CD4-positive, alpha-beta T cell treated with Interleukin-12 subunit alpha and Interleukin-12 subunit beta, for 1 hour (primary cell): Measurements from ENCODE around the gene SPATA45.
A peak's percentile ranks its signal among the peaks of the same experiment; 100 is the strongest.
"Not testable (repeated sequence)": the region's sequence is repeated elsewhere in the genome, so short reads cannot be mapped to it uniquely, and the experiment has no call there.

Experiments
- DNase-seq: peaks from one replicate; pipeline ENCODE4 v3.0.0-alpha.2; 2020

Gene SPATA45

DNA sequence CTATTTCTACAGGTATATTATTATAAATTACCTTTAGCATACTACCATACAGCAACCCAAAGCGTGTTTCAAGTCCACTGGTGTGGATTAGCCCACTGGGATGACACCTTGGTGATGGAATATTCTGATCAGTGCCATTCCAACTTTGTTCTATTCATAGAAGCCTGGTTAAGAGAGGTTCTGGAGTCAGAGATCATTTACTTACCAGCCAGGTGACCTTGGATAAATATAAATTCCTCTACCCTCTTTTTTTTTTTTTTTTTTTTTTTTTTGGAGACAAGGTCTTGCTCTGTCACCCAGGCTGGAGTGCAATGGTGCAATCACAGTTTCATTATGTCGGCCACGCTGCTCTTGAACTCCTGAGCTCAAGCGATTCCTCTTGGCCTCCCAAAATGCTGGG, at the start of gene SPATA45:
SPATA45 (minus strand) TSS at position 101 of the 400 bp plus-strand sequence. CDS start 11,500 bp downstream, outside the sequence.
- no peak for DNase-seq

DNA sequence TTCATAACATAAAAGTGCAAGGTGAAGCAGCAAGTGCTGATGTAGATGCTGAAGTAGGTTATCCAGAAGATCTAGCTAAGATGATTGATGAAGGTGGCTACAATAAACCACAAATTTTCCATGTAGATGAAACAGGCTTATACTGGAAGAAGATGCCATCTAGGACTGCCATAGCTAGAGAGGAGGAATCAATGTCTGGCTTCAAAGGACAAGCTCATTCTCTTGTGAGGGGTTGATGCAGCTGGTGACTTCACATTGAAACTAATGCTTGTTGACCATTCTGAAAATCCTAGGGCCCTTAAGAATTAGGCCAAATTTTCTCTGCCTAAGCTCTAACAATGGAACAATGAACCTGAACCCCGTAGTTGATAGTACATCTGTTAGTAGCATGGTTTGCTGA, 44.7 kb upstream of the SPATA45 start:
- DNase-seq, result no peak

DNA sequence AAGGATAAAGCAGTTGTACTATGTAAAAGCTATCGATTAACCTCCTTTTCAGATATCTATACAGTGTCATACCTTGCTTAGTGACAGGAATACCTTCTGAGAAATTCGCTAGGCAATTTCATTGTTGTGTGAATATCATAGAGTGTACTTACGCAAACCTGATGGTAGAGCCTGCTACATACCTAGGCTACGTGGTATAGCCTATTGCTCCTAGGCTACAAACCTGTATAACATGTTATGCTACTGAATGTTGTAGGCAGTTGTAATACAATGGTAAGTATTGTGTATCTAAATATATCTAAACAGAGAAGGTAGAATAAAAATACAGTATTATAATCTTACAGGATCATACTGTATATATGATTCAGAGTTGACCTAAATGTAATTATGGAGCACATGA, 37.1 kb upstream of the SPATA45 start:
- no peak for DNase-seq

DNA sequence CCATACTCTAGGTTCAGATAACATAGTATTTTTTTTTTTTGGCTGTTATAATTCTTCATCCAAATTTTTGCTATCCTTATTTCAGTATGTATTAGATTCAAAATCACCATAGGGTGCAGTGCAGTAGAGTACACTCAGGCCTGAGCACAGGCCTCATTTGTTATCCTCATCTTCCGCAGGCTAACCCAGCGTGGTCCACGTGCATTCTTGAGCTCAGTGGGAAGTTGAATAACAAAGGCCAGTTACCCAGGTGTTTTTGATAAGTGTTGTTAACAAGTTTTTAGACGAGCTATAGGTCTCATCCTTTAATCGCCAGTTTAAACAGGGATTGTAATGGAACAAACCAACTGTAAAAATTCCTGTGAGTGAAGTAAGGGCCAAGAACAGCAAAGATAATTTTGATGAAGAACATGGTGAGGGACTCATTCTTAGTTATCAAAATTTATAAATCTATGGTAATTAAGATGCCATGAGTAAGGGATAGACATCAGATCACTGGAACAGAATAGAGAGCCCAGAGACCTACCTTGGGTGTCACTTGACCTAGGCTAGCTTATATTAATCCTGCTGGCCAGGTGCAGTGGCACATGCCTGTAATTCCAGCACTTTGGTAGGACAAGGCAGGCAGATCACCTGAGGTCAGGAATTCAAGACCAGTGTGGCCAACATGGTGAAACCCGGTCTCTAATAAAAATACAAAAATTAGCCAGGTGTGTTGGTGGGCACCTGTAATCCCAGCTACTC, 32.7 kb upstream of the SPATA45 start:
- DNase-seq, result no peak

DNA sequence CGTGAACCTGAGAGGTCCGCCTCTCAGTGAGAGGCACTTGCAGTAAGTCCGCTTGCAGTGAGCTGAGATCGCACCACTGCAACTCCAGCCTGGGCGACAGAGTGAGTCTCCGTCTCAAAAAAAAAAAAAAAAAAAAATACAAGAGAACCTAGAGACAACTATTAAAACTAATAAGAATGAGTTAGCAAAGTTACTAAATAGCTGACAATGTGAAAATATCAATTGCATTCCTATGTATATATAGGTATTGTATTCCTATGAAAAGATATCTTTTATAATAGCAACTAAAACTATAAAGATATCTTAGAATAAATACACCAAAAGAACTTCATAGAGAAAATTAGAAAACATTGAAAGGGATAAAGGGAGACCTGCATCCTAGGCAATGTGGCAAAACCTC, 31.0 kb upstream of the SPATA45 start:
- DNase-seq, result no peak

DNA sequence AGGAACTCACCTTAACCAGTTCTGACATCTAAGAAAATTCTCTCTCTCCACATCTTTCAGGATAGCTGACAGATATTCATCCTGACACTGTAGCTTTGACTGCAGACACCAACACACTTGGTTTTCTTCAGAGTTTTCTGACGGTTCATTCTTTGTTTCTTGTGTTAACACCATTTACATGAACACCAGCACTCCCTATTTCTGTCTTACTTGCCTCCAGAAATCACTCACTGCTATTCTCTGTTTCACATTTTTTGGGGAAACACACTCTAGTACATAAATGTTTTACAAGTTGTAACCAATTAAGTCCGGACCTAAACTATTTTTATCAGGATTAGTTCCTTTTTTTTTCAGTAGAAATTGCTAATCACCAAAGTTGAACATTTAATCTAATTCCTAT, 26.1 kb upstream of the SPATA45 start:
- DNase-seq, result no peak

DNA sequence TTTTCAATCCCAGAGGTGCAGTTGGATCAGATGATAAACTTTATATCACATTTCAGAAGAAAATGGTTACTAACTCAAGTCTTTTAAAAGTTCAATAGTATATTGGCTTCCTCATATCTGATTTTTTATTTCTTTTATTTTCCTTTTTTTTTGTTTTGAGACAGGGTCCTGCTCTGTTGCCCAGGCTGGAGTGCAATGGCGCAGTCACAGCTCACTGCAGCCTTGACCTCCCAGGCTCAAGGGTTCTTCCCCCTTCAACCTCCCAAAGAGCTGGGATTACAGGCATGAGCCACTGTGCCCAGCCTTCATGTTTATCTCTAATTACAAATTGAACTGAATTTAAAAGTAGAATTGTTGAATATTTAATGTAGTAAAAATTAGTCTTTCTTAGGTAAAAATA, 24.5 kb upstream of the SPATA45 start:
- DNase-seq, result no peak

DNA sequence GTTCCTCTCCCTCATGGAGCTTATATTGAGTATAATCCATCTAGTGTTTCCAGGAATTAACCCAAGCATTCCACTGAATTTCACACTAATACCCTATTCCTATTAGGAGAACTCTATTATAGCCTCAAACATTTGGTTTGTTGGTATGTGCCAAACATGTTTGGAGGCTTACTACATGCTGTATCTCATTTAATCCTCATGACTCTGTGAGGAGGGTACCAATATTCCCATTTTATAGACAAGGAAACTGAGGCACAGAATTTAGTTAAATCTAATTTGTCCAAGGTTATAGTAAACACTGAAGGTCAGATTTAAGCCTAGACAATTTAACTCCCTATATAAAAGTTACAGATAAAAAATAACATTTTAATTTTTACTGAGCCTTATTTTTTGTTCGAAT, 19.7 kb upstream of the SPATA45 start:
- no peak for DNase-seq

DNA sequence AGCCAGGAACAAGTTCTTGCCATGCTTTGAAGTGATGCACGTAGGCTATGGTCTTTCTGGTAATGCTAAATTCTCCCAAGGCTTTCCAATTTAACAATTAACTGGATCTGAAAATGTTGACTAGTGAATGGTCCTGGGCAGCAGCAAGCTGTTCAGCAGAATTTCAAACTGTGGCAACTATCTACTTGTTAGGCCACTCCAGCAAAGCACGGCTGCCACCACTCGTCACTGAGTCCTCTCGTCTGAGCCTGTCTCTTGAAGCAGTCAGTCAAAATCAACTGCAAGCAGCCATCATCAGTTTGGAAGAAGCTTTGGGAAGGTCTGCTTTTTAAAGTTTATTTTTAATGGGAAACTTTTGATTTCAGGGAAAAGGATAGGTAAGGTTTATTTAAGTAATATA, 16.8 kb upstream of the SPATA45 start:
- no peak for DNase-seq

DNA sequence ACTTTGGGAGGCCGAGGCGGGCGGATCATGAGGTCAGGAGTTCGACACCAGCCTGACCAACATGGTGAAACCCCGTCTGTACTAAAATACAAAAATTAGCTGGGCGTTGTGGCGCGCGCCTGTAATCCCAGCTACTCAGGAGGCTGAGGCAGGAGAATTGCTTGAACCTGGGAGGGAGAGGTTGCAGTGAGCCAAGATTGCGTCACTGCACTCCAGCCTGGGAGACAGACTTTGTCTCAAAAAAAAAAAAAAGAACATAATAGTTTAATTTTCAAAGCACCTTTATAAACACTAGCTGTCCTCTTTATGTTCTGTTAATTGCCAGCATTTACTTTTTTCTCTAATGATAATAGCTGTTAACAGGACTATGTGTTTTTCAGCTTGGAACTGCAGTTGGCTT, 15.9 kb upstream of the SPATA45 start:
- not testable (repeated sequence) for DNase-seq

DNA sequence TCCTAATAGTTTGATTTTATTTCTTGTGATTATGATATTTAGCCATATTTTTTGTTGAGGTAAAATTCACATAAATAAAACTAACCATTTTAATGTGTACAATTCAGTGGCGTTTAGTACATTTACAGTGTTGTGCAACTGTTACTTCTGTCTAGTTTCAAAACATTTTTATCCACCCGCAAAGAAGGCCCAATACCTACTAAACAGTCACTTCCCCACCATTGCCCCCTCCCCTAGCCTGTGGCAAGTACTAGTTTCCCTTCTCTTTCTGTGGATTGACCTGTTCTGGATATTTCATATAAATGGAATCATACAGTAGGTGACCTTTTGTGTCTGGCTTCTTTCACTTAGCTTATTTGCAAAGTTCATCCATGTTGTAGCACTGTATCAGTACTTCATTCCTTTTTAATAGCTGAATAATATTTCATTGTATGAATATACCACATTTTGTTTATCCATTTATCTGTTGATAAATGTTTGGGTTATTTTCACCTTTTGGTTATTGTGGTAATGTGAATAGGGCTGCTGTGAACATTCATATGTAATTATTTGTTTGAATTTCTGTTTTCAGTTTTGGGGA, 14.8 kb upstream of the SPATA45 start:
- DNase-seq, result no peak

DNA sequence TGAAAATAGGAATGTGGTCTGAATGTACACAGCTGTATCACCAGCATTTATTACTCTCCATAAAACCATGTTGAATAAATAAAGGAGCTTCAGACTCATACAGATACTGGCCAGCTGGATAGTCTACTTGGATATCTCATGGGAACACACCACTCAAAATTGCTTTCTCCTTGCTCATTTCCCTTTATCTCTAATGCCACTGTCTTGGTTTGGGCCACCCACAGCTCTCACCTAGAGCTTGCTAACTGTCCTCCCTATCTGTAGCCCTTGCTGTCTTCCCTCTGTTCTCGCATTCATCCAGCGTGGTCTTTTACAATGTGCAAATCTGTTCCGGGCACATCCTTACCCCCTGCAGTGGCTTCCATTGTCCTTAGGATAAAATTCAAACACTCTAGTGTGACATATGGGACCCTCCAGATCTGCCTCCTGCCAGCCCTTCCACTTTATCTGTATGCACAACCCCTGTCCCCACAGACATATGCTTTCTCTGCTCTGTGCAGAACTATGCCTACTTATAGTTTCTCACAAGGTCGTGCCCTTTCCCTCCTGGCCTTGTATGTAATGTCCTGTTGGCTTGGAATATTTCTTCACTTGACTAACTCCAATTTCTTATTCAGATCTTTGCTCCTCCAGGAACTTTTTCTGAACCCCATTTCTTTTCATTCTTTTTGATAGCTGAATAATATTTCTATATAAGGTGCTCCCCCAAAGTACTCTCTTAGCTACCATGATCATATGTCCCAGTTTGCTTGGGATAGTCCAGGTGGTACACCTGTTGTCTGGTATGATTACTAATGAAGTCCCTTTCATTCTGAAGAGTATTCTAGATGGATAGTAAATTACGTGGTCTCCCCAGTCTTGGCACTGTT, 13.5 kb upstream of the SPATA45 start:
- DNase-seq, result no peak

DNA sequence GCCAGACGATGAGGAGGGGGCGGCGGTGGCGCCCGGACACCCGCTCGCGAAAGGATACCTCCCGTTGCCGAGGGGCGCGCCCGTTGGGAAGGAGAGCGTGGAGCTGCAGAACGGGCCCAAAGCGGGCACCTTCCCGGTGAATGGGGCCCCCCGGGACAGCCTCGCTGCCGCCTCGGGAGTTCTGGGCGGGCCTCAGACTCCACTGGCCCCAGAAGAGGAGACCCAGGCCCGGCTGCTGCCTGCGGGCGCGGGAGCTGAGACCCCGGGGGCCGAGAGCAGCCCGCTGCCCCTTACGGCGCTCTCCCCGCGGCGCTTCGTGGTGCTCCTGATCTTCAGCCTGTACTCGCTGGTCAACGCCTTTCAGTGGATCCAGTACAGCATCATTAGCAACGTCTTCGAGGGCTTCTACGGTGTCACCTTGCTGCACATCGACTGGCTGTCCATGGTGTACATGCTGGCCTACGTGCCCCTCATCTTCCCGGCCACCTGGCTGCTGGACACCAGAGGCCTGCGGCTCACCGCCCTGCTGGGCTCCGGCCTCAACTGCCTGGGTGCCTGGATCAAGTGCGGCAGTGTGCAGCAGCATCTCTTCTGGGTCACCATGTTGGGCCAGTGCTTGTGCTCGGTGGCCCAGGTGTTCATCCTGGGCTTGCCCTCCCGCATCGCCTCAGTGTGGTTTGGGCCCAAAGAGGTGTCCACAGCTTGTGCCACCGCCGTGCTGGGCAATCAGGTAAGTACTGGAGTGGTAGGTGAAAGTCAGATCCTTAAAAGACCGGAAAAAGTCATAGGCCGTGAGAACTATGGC, 11.2 kb upstream of the SPATA45 start:
- peak; percentile 14 for DNase-seq

DNA sequence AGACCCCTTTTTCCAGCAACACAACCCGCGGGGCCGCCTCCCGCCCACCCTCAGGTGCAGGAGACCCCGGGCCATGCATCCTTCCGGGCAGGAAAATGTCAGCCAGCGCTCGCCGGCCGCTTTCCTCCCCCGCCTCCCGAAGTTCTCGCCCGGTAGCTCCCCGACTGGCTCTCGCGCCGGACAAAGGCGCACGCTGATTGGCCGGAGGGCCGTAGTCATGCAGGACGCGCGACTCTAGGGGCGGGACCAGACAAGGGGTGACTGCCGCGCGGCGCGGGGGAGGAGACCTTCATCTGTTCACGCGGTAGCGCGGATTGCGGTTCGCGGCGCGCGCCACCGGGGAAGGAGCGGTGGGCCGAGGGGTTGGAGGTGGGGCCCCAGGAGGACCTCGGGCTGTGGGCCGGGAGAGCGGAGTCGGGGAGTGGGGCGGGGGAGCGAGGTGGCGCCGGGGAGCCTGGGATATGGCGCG, 10.6 kb upstream of the SPATA45 start, which contains the start of gene FLVCR1:
FLVCR1 (plus strand) TSS at position 284 of the 469 bp plus-strand sequence; CDS start at position 462, 178 bp downstream.
- peak; percentile 93 for DNase-seq

DNA sequence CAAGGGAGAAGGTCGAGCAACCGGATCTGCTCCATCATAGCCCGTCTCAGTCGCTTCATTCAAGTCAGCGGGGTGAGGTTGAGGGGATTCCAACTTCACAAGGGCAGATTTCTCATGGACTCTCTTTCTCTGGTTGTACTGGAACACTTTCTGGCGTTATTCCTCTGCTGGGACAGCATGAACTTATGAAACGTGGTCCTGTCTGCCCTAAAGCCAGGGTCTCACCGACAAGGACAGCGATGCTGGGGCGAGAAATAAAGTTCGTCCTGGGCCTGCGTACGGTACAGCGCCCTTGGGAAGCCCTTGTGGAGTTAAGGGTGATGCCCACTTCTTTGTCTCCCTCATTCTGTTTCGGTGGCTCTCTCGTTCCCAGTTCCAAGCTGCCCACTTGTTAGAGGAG, 9.3 kb upstream of the SPATA45 start:
- DNase-seq, result no peak

DNA sequence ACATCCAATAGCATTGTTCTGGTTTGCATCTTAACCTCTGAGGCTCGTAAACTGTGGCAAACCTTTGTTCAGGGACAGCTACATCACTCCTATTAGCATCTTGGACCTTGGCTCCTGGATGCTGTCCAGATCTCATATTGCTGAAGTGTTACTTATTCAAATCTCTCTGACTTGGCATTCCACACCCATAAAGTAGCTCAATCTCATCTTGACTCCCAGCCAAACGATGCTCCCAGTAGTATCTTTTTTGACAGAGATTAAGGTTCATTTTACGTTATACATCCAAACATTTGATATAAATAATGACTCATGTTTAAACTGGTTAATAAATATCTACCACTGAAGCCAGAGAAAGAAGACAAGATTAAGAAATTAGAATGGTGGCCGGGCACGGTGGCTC, 6.2 kb upstream of the SPATA45 start:
- no peak for DNase-seq

DNA sequence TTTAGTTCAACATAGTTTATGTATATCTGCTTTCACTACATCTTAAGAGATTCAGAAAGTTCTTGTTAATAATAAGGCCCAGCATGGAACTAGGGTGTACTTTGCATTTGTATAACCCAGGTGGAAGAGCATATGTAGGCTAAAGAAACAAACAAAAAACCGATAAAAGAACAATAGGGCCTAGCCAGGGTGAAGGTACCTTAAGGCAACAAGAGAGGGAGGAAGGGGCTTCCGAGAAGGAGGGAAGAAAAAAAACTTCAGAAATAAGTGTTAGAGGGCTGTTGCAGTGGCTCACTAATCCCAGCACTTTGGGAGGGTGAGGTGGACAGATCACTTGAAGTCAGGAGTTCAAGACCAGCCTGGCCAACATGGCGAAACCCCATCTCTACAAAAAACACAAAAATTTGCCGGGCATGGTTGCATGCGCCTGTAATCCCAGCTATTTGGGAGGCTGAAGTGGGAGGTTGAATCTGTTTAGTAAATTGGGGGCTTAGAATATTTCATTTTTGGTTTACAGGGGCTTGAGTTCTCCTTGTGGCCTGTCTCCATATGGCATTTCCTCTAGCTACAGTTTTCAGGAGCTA, 4.7 kb upstream of the SPATA45 start:
- DNase-seq, result no peak

DNA sequence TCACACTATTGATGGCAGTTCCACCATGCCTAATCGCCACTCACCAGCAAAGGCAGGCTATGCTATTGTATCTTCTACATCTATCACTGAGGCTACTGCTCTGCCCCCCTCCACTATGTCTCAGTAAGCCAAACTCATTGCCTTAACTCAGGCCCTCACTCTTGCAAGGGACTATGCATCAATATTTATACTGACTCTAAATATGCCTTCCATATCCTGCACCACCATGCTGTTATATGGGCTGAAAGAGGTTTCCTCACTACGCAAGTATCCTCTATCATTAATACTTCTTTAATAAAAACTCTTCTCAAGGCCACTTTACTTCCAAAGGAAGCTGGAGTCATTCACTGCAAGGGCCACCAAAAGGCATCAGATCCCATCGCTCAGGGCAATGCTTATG, 2.9 kb downstream of the SPATA45 start:
- DNase-seq, result not testable (repeated sequence)

DNA sequence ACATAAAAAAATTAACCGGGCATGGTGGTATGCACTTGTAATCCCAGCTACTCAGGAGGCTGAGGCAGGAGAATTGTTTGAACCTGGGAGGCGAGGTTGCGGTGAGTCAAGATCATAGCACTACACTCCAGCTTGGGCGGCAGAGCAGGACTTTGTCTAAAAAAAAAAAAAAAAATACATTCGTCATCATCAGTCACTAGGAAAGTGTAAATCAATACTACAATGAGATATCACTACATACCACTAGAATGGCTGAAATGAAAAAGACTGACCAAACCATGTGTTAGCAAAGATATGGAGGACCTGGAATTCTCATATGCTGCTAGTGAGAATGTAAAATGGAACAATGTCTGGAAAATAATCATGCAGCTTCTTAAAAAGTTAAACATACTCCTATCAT, 9.3 kb downstream of the SPATA45 start:
- no peak for DNase-seq

DNA sequence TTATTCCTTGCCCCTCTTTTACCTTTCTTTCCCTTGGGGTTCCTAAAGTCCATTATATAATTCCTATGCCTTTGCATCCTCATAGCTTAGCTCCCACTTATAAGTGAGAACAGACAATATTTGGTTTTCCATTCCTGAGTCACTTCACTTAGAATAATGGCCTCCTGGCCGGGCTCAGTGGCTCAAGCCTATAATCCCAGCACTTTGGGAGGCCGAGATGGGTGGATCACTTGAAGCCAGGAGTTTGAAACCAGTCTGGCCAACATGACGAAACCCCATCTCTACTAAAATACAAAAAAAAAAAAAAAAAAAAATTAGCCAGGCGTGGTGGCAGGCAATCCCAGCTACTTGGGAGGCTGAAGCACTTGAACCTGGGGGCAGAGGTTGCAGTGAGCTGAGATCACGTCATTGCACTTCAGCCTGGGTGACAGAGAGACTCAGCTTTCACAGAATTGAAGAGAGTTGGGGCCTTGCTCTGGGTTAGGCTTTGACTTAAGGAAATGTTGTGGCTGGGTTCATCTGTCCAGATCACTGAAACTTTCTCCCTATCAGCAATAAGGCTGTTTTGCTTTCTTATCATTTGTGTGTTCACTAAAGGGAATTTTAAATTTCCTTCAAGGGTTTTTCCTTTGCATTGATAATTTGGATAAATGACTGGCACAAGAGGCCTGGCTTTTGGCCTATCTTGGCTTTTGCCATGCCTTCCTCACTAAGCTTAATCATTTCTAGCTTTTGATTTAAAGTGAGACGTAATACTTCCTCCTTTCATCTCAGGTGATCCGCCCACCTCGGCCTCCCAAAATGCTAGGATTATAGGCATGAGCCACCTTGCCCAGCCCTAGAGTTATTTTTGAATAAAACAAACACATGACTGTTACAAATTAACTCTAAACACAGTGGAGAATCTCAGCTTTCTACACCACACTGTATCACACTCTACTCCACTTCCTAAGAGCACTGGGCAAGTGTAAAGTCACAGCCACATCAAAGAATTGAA, 13.9 kb downstream of the SPATA45 start:
- peak; percentile 8 for DNase-seq

DNA sequence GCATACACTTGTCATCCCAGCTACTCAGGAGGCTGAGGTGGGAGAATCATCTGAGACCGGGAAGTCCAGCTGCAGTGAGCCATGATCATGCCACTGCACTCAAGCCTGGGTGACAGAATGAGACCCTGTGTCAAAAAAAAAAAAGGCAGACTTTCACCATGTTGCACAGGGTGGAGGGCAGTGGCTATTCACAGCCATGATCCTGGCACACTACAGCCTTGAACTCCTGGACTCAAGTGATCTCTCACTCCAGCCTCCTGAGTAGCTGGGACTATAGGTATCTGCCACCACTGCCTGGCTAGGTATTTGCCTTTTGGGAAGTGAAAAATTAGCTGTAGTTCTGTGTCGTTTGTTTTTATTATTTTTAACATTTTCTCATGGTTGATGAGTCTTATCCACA, 19.1 kb downstream of the SPATA45 start:
- no peak for DNase-seq
